Measurements from ENCODE around the gene ACAP3.

GRCh38 chr1:1310476-1311053 lies 2.8 kb upstream of the ACAP3 start:
- TF ChIP-seq LEF1 (IDR thresholded peaks at IDR 0.05; ENCODE audit: borderline replicate concordance) (no peak), FOXM1 (IDR thresholded peaks at IDR 0.05; ENCODE audit: borderline replicate concordance) (no peak)

All from HEK293T (cell line).